Dermis blood vessel endothelial cell (primary cell): ENCODE measurements around the gene NME7. TPM values are rescaled to one million over a fixed set of nuclear protein-coding genes. Genes with fewer than 3 reads are reported as not detected.
A peak's percentile ranks its signal among the peaks of the same experiment; 100 is the strongest.

Source experiments
- DNase-seq: peaks from one replicate; pipeline ENCODE4 v3.0.0; 2010
- total RNA-seq: library from RNA; depleted of rRNA; stranded (reverse); fragments of >200 nt; gene quantifications from 2 replicates; pipeline ENCODE4 v1.2.3, GENCODE V29; 2014

NME7 gene
- total RNA-seq, 1 donor from 2014 or later: 18.0 TPM

DNA sequence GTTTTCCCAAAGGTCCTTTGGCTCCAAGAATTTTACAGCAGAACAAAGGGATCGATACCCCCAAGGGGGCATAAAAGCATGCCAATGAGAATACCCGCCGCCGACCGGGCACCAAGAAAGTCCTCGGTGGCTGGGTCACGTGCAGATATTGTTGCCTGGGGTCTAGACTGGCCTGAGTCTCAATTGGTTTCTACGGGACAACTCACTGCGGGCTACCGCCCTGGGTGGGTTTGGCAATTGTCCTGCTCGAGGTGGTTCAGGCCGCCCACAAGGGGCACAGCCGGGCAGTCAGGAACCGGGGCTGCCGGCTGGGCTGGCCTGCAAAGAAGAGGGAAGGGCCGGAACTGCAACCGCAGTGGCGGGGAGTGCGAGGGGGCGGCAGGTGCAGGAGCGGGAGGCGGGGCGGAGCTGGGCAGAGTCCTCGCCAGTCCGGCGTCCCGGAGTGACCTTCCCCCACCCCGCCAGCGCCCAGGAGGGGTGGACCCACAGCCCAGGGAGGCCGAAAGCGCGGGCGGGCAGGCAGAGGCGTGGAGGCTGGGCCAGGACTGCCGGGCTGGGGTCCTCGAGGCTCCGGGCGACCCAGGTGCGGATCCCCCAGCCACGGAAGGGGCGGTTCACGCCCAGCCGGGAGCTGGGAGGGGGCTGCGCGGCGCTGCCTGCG, 262.0 kb downstream of the NME7 start:
- DNase-seq: peak; percentile 47

DNA sequence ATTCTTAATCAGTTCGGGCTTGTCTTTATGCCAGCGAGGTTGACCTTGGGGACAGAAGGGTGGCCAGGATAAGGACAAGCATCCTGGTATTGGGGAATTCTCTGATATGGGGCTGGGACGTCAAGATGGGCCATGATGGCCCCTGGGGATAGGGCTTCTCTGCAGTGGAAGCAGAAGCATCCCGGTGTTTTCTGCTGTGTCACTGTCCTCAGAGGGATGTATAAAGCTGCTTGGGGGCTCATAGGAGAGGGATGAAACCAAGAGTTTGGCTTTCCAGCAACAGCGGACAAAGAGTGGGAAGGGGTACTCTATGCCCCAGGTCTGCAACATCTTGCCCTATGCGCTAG, 262.5 kb downstream of the NME7 start:
- no peak for DNase-seq

DNA sequence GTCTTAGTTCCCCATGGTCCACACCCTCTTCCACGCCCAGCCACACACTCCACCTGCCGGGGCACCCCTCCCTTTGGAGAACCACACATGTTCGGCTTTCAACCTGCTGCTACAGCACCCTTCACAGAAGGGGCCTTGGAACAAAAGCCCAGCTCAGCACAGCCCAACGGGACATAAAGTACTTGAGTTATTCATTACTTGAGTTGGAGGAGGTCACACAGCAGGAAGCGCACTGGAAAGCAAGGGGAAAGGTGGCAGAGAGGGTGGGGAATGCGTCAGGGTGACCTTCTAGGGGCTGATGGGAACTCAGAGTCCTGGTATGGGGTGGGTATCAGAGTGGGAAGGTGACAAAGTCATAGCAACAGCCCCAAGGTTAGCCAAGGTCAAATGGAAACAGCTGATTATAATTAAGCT, 264.1 kb downstream of the NME7 start:
- no peak for DNase-seq

DNA sequence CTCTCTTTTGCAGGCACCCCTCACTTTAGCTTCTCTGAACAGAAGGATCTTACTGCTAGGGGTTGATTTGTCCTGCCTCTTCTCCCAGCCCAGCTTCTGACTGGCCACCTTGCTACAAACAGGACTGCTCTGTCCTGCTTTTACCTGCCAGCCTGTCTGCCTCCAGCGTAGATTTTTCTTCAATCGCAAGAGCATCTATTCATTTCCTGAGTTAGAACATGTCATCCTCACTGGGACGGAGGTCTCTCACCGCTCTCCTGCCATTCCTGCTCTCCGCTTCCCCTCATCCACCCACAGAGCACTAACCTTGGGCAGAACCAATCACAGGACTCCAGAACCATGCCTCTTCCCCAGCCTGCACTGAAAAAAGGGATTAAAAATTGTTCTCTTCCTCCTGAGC, 264.6 kb downstream of the NME7 start:
- no peak for DNase-seq

DNA sequence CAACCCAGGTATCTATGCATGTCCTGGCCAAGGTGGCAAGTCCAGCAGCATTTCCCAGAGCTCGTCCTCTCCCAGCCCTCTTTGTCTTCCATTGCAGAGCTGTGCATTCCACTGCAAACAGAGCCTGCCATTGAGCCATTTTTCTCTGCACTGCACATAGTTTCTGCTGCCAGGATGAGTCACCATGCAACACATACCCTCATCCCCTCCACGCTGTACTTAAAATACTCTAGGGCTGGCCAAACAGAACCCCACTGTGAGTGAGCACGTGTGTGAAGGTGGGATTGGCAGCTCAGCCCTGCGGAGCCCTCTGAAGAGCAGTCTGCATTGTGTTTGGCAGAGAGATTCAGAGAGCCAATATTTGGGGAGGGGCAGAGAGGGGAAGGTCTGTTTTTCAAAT, 265.0 kb downstream of the NME7 start:
- peak; percentile 50 for DNase-seq

DNA sequence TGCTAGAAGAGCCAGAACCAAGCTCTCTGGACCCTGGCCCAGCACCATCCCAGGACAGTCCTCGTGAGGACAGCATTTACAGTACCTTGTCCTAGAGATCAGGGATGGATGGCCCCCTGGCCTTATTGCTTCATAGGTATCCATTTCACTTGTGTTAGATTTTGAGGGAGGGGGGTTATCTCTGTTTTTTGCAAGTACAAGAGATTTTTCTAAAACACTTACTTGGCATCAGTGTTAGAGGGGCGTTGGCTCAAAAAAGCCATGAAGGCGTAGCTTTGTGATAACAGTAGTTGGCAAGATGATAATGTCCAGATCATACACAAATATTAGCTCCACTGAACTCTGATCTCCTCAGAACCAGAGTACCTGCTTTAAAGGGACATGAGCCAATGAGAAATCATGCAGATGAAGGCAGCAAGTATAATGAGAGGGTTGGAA, 266.9 kb downstream of the NME7 start:
- DNase-seq: no peak

DNA sequence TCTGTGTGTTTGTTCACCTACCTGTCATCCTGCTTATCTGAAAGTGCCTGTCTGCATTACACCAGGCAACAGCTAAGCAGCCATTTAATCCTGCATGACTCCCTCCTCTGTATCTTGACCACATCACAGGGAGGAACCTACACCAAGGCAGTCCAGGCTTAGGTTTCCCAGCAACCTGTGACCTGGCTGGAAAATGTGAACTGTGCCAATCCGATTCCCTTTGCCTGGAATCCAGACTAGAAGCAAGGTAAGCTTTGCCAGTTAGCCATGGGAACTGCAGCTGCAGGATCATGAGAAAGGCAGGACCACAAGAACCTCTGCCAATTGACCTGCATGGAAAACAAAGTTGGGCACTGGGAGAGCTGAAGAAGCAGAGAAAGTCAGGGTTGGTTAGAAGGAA, 267.4 kb downstream of the NME7 start:
- no peak for DNase-seq

DNA sequence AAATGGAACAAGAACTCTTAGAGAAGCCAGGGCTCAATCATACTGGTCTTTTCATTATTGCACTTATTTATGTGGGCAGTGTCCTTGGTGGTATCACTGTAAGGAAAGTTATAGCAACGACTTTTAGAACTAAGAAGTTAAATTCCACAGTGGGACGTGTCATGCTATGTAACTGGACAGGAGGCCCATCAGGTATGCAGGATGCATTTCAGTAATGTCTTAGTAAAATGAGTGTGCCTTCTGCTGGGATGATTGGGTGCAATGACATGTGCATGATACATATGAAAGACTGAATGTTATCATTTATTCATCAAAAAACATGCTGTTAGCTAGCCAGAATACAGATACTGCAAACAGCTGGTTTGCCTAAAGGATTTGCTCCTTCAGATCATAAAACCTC, 268.0 kb downstream of the NME7 start:
- DNase-seq: no peak

DNA sequence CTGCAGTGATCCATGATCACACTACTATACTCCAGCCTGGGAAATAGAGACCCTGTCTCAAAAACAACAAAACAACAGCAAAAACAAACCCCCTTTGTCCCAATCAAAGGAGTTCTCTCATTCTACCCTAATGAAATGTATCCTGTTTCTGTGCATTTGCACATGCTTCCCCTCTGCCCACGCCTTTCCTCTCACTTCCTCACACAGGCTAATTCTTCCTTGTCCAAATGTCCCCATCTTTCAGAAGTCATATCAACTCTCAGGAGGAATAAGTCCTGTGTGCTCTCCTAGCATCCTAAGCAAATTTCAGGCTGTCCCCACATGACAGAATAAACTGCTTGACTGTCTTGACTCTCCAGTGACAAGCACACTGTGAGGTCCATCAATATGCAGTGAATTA, 269.2 kb downstream of the NME7 start:
- no peak for DNase-seq

DNA sequence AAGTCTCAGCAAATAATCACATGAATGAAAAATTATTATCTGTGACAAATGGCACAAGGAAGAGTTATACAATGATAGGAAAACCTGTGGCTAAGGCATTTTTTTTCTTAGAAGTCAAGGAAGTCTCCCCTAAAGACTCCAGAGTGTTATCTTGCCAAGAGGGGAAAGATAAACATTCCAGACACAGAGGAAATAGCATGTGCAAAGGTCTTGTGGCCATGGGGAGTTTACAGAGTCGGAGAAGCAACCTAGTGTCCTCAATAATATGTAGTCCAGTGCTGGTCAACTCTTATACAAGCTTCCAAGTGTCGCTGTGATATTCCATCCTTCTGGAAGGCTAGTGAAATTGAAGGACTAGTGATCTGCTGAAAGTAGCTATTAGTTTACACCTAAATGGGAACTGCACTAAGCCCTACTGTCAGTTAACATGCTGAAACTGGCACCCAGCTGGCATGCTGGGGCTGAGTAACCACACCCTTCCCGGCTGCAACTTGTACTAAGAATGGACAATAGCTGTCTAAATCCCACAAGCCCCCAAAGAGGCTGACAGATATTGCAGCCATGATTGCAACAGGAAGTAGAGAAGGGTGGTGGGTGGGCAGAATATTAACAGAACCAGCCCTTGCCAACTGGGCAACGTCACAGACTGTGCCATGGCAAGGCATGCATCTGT, 272.6 kb downstream of the NME7 start:
- no peak for DNase-seq

DNA sequence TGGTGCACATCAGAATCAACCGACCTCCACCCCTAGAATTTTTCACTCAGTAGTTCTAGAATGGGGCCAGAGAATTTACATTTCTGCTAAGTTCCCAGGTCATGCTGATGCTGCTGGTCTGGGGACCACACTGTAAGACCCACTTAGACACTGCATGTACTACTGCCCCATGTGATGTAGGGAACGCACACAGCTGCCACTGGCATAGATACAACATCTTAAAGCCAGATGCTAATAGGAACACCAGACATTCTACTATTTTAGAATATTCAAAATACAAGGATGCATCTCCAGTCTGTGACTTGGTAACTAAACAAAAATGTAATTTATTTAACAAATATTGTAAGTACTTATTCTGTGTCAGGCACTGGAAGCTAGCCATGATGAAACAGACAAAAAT, 275.2 kb downstream of the NME7 start:
- DNase-seq: no peak

DNA sequence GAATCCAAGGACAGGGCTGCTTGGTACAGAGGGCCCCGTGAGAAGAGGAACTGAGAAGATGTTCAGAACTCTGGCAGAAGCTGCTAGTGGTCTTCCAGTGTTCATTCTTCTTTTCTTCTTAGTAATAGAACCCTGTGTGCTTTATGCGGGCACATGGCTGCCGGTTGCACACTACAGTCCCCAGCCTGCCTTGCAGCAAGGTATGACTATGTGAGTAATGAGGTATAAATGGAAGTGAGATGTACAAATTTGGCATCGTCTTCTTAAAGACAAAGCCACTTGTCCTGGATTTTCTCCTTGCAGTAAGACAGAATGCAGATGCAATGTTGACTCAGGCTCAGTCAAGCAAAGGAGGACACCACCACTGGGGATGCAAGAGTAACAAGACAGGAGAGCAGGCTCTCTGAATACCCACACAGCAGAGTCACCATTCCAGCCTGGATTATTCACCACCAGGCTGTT, 276.1 kb downstream of the NME7 start:
- no peak for DNase-seq

DNA sequence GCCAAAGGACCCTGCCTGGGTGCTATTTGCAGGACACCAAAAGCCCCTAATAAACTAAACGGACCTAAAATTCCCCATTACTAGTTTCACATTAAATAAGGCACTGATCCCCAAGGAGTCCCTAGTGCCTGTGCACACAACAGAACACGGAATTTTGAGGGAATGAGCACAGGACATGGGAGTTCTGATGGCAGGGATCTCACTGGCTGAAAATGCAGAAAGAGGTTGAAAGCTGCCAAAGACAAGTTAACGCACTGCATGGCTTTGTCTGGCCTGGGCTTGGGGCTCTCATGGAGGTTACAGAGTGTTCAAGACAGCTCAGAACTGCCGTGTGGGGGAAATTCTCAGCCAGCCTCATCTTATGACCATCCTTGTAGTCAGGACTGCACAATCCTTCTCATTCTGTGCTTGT, 276.7 kb downstream of the NME7 start:
- no peak for DNase-seq

DNA sequence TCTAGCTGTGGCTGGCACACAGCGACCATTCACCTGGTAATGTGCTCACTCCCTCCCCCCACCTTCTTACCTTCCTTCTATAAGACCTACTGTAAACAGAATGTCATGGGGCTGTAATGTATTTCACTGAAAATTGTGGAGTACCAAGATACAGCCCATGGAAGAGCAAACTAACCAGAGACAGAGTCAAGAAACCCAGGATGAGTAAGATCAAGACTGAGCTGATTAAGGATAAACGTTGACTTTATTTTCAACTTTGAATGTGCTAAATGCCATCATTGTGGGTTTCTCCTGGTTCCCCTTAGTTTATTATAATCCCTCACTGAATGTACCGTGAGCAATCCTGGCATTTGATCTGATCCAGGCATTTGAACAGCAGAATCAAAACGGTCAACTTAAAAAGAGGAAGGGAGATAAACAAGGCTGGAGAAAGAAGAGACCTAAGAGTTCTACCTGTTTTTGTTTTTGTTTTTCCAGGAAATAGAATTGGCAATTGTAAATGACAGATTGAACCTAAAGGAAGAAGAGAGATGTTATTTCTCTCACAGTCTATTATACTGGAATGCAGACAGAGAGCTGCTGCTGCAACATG, 277.2 kb downstream of the NME7 start:
- no peak for DNase-seq

DNA sequence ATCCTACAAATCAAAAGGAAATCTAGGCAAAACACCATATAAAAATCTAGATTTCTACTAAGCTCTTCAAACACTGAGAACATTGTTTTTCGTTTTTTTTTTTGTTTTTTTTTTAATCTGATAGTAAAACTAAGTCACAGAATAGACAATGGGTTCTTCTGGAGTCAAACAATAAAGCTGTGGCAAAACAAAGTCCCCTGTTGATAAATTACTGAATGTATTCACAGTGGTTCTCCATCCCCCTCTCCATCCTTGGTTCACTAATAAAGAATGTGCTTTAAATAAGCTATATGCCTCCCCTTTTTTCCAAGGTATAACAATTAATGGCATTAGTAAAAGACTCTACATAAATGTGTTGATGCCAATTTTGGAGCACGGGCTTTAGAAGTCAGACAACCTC, 277.8 kb downstream of the NME7 start:
- DNase-seq: no peak

DNA sequence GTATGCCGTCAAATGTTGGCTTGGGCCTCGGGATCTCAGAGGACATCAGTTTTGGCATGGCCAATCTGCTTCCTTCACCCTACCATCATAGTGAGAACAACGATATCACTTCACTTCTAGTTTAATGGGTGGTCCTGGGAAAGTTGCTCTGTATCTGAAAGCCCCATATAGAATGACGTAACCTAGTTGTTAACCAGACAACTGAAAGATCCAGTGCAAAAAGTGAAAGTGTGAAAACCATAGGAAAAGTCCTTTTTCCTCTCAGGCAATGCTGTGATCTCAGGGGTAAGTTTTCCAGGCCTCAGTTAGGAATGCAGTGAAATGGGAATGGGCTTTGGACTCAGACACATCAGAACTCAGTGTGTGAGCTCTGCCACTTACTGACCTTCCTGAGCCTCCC, 279.7 kb downstream of the NME7 start:
- DNase-seq: no peak

DNA sequence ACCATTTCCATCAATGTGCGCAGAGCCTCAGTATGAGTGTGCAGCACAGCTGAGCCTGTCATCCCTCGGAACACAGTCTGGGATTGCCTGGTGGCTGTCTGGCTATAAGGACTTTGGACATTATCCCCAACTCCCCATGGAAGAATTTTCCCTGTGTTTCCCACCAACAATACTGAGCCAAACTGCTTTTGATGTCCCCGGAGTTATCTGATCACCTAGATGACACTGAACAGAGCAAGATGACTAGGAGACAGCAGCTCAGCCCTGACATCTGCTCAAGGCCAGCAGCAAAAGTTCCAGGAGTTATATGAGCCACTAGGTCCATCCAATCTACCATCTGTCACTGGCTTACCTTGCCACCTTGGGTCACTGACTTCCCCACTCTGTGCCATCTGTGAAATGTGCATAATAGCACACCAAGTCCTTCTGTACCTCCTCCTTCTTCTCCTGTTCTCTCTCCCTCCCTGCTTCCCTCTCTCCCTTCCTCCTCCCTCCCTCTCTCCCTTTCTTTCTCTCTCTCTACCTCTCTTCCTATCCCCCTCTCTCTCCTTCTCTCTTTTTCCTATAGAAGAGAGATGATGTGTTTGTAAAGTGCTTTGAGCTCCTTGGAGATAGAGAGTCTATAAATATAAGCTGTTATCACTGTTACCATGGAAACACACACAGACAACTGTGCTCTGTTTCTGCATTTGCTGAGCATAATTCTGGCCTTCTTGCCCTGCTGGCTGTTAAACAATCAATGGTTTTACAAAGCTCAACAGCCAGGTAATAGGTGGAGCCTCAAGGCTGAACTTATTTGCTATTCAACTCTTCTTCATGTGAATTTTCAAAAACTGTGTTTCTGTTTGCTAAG, 280.8 kb downstream of the NME7 start:
- no peak for DNase-seq

DNA sequence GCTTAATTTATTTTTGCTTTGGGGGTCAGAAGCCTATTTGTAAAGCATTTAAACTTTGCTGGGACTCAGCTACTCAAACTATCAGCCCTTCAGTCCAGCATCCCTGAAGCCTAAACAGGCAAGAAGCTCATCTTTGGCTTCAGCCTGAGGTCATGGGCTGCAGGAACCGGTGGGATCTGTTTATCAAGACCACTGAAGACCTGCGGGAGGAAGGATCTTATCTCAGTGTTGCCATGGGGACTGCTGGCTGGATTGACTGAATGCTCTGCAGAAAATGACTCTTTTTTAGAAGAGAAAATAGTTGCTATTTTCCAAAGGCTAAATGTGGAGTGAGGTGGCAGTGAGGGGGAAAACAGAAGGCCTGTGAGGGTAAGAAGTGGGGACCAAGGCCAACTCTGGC, 281.7 kb downstream of the NME7 start:
- DNase-seq: no peak

Other genes starting within 250 kb of the NME7 start
- gene BLZF1, start 398 bp upstream of the NME7 start, total RNA-seq: 26.0 and 30.5 TPM in 2 replicates
- not detected in 2 replicates for gene CCDC181, start 59.7 kb upstream of the NME7 start, total RNA-seq
- gene SLC19A2, start 118.1 kb upstream of the NME7 start, total RNA-seq: 3.7 and 3.9 TPM in 2 replicates
- not detected in 2 replicates for gene F5, start 218.7 kb upstream of the NME7 start, total RNA-seq